ENCODE measurements around the gene LY6G5B.

- TF ChIP-seq, protein P1, sequence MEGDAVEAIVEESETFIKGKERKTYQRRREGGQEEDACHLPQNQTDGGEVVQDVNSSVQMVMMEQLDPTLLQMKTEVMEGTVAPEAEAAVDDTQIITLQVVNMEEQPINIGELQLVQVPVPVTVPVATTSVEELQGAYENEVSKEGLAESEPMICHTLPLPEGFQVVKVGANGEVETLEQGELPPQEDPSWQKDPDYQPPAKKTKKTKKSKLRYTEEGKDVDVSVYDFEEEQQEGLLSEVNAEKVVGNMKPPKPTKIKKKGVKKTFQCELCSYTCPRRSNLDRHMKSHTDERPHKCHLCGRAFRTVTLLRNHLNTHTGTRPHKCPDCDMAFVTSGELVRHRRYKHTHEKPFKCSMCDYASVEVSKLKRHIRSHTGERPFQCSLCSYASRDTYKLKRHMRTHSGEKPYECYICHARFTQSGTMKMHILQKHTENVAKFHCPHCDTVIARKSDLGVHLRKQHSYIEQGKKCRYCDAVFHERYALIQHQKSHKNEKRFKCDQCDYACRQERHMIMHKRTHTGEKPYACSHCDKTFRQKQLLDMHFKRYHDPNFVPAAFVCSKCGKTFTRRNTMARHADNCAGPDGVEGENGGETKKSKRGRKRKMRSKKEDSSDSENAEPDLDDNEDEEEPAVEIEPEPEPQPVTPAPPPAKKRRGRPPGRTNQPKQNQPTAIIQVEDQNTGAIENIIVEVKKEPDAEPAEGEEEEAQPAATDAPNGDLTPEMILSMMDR (conservative IDR thresholded peaks at IDR 0.05; ENCODE audit: low read depth in 2 of 2): no peak
- TF ChIP-seq POLR2AphosphoS5 (IDR thresholded peaks at IDR 0.05; ENCODE audit: low read depth) (no peak), JUNB (IDR thresholded peaks at IDR 0.05; ENCODE audit: unreplicated experiment) (no peak)
Measured at GRCh38 chr6:31666337-31666965, 3.3 kb upstream of the LY6G5B start.

All from GM23338 (cell line).